B cell (primary cell): ENCODE measurements around the gene UBA1.

ENCODE experiments used
- EZH2 ChIP-seq: IDR thresholded peaks from 2 replicates; pipeline ENCODE4 v1.6.1; 2012; ENCODE audit warnings: borderline replicate concordance, low read depth, mild to moderate bottlenecking, moderate library complexity, low read length; ENCODE audit not compliant: insufficient read depth, poor library complexity, severe bottlenecking
- TF ChIP-seq, protein P1 (sequence below): fragments of 200-600 bp; IDR thresholded peaks from one replicate; pipeline ENCODE4 v1.8.0; 2022; ENCODE audit warnings: antibody characterized with exemption, mild to moderate bottlenecking

GRCh38 chrX:47247206-47247998 is 53.8 kb downstream of the UBA1 start:
- TF ChIP-seq, protein P1, sequence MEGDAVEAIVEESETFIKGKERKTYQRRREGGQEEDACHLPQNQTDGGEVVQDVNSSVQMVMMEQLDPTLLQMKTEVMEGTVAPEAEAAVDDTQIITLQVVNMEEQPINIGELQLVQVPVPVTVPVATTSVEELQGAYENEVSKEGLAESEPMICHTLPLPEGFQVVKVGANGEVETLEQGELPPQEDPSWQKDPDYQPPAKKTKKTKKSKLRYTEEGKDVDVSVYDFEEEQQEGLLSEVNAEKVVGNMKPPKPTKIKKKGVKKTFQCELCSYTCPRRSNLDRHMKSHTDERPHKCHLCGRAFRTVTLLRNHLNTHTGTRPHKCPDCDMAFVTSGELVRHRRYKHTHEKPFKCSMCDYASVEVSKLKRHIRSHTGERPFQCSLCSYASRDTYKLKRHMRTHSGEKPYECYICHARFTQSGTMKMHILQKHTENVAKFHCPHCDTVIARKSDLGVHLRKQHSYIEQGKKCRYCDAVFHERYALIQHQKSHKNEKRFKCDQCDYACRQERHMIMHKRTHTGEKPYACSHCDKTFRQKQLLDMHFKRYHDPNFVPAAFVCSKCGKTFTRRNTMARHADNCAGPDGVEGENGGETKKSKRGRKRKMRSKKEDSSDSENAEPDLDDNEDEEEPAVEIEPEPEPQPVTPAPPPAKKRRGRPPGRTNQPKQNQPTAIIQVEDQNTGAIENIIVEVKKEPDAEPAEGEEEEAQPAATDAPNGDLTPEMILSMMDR, result no peak
- no peak for TF ChIP-seq EZH2
